ENCODE data around the gene HSDL1.

- TF ChIP-seq ZNF274 (IDR thresholded peaks at IDR 0.05; ENCODE audit: low read depth, low read length): no peak
- TF ChIP-seq POLR2AphosphoS5 (IDR thresholded peaks at IDR 0.05; ENCODE audit: low read depth, low read length): no peak
- no peak for TF ChIP-seq SIN3A (IDR thresholded peaks at IDR 0.05; ENCODE audit: low read depth)
- no peak for TF ChIP-seq EZH2 (IDR thresholded peaks at IDR 0.05)
- no peak for TF ChIP-seq EGR1 (IDR thresholded peaks at IDR 0.05; ENCODE audit: low read depth)
- TF ChIP-seq CTCF (IDR thresholded peaks at IDR 0.05 in 2 of 3, conservative IDR thresholded peaks at IDR 0.05 in 1 of 3; ENCODE audit: borderline replicate concordance in 1 of 3, insufficient read depth in 1 of 3, low read depth in 2 of 3, low read length in 2 of 3): no peak
Measured at GRCh38 chr16:84139628-84140258, 5.2 kb downstream of the HSDL1 start.

All from HCT116 (cell line).